ENCODE measurements around the gene TASP1.

DNA sequence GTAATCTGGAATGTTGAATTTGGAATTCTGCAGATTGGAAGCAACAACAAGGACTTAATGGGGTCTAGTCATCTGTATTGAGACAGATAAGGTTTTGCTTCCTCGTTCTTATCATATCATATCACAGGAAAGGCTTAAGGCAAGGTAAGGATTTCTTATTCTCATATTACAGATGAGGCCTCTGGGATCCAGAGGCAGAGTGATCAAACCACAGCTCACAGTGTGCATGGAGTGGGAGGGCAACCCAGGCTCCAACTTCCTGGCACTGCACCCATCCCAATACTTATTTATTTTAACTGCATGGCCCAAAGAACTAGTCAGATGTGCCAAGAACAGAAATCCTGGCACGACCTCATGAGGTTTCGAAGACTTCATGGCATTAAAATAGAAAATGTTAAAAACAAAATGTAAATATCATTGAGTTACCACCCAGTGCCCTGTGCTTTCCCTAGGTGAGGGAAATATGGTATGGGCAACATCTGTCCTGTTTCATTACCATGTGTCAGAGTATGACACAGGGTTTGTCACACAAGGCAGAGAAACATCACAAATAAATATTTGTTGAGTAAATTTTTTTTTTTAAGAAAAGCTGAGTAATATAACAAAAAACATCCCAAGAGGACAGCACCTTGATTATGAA lies 225.8 kb downstream of the TASP1 start:
- TF ChIP-seq, protein P1, sequence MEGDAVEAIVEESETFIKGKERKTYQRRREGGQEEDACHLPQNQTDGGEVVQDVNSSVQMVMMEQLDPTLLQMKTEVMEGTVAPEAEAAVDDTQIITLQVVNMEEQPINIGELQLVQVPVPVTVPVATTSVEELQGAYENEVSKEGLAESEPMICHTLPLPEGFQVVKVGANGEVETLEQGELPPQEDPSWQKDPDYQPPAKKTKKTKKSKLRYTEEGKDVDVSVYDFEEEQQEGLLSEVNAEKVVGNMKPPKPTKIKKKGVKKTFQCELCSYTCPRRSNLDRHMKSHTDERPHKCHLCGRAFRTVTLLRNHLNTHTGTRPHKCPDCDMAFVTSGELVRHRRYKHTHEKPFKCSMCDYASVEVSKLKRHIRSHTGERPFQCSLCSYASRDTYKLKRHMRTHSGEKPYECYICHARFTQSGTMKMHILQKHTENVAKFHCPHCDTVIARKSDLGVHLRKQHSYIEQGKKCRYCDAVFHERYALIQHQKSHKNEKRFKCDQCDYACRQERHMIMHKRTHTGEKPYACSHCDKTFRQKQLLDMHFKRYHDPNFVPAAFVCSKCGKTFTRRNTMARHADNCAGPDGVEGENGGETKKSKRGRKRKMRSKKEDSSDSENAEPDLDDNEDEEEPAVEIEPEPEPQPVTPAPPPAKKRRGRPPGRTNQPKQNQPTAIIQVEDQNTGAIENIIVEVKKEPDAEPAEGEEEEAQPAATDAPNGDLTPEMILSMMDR (IDR thresholded peaks at IDR 0.05; ENCODE audit: poor library complexity, severe bottlenecking), result no peak
- TF ChIP-seq POLR2AphosphoS5 (IDR thresholded peaks at IDR 0.05) (no peak), TAF1 (IDR thresholded peaks at IDR 0.05; ENCODE audit: low read depth) (no peak), EP300 (conservative IDR thresholded peaks at IDR 0.05; ENCODE audit: poor library complexity, severe bottlenecking) (no peak), EZH2 (IDR thresholded peaks at IDR 0.05; ENCODE audit: borderline replicate concordance, insufficient read depth, low read length, poor library complexity, severe bottlenecking) (no peak), SMC3 (conservative IDR thresholded peaks at IDR 0.05; ENCODE audit: poor library complexity) (no peak), MXI1 (conservative IDR thresholded peaks at IDR 0.05; ENCODE audit: poor library complexity, severe bottlenecking) (no peak), RAD21 (conservative IDR thresholded peaks at IDR 0.05) (no peak)
- TF ChIP-seq, protein P2, sequence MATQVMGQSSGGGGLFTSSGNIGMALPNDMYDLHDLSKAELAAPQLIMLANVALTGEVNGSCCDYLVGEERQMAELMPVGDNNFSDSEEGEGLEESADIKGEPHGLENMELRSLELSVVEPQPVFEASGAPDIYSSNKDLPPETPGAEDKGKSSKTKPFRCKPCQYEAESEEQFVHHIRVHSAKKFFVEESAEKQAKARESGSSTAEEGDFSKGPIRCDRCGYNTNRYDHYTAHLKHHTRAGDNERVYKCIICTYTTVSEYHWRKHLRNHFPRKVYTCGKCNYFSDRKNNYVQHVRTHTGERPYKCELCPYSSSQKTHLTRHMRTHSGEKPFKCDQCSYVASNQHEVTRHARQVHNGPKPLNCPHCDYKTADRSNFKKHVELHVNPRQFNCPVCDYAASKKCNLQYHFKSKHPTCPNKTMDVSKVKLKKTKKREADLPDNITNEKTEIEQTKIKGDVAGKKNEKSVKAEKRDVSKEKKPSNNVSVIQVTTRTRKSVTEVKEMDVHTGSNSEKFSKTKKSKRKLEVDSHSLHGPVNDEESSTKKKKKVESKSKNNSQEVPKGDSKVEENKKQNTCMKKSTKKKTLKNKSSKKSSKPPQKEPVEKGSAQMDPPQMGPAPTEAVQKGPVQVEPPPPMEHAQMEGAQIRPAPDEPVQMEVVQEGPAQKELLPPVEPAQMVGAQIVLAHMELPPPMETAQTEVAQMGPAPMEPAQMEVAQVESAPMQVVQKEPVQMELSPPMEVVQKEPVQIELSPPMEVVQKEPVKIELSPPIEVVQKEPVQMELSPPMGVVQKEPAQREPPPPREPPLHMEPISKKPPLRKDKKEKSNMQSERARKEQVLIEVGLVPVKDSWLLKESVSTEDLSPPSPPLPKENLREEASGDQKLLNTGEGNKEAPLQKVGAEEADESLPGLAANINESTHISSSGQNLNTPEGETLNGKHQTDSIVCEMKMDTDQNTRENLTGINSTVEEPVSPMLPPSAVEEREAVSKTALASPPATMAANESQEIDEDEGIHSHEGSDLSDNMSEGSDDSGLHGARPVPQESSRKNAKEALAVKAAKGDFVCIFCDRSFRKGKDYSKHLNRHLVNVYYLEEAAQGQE (IDR thresholded peaks at IDR 0.05; ENCODE audit: borderline replicate concordance), result no peak

All from neural cell (in vitro differentiated cells).